Thyroid gland (tissue), 4 donors: Measurements from ENCODE around the gene TOP2B.
A peak's percentile ranks its signal among the peaks of the same experiment; 100 is the strongest.

ENCODE experiments used
- CTCF ChIP-seq, 6 experiments: fragments of 200-600 bp in 3 of 6; fragments of 450-650 bp in 3 of 6; sonication (generic) in 3 of 6; IDR thresholded peaks; one replicate each; pipeline ENCODE4 v1.5.1; 2016 to 2019; ENCODE audit warnings: antibody characterized with exemption in 6 of 6, mild to moderate bottlenecking in 2 of 6, inconsistent platforms in 1 of 6, moderate library complexity in 1 of 6
- POLR2A ChIP-seq, 2 donors: fragments of 450-650 bp; IDR thresholded peaks; one replicate each; pipeline ENCODE4 v1.6.1; 2017; ENCODE audit warnings: antibody characterized with exemption in 2 of 2, mild to moderate bottlenecking in 2 of 2, moderate library complexity in 1 of 2

GRCh38 chr3:25663869-25664811 is 567 bp downstream of the TOP2B start:
- TF ChIP-seq CTCF (IDR thresholded peaks at IDR 0.05) (peak in 1 of 6 experiments; percentile 2), POLR2A (IDR thresholded peaks at IDR 0.05) (no peak)
